K562 (cell line): ENCODE data around the gene IRF1. TPM values are rescaled to one million over a fixed set of nuclear protein-coding genes. Genes with fewer than 3 reads are reported as not detected.

ENCODE experiments used
- ATAC-seq: fragments of 200-7000 bp; cut with Tn5 transposase; 3 replicates; pipeline ENCODE4 v1.9.1; 2020; ENCODE audit warnings: moderate library complexity
- BruUV-seq: library from RNA; stranded (reverse); fragments of 400-500 nt; replicated peaks from 2 replicates; lab custom pipeline; 2021; lab: Mats Ljungman, UMichigan
- CTCF ChIA-PET: fragments of 300-600 bp; formaldehyde crosslinking; extraction: SDS; loops from one replicate; lab custom pipeline; 2021; ENCODE audit warnings: low intra/inter-chr PET ratio; lab: Yijun Ruan, JAX
- POLR2A ChIA-PET: fragments of 300-600, 350-650 bp; sonication (Branson Sonifier 250); formaldehyde crosslinking; extraction: SDS; loops from one replicate; lab custom pipeline; 2021; ENCODE audit warnings: antibody characterized with exemption, inconsistent platforms; lab: Yijun Ruan, JAX
- DNase-seq, 4 experiments: peaks; one replicate each; pipeline versions ENCODE4 v3.0.0 to v3.0.0-alpha.2; 2011 to 2018; ENCODE audit warnings: low spot score in 3 of 4, mixed read lengths in 3 of 4; ENCODE audit errors: extremely low read depth in 1 of 4
- FAIRE-seq: peaks from 2 replicates; lab custom pipeline; 2011; peaks lifted over from hg19 to GRCh38; lab: Jason Lieb, UNC
- H2AFZ ChIP-seq: 2 replicates; pipeline ENCODE4 v1.6.0; 2011; ENCODE audit warnings: low read depth, low read length, control low read depth, inconsistent platforms
- H3K27ac ChIP-seq: fragments of 200-600 bp; 3 replicates; pipeline ENCODE4 v1.8.0; 2011; ENCODE audit warnings: low read depth, mild to moderate bottlenecking, control low read depth, inconsistent platforms, low read length, moderate library complexity, mixed read lengths; ENCODE audit errors: extremely low read depth
- H3K27me3 ChIP-seq, 2 experiments: fragments of 300-600 bp in 1 of 2; 2 replicates in 1 of 2; 3 replicates in 1 of 2; pipeline versions ENCODE4 v1.6.0 to v1.8.0; 2011; ENCODE audit warnings: inconsistent platforms in 2 of 2, low read length in 2 of 2, mild to moderate bottlenecking in 1 of 2, mixed read lengths in 1 of 2, moderate library complexity in 1 of 2; ENCODE audit not compliant: control insufficient read depth in 2 of 2, insufficient read depth in 2 of 2
- H3K36me3 ChIP-seq: fragments of 300-600 bp; 3 replicates; pipeline ENCODE4 v1.8.0; 2011; ENCODE audit warnings: mild to moderate bottlenecking, low read length, inconsistent platforms; ENCODE audit not compliant: control insufficient read depth, insufficient read depth
- H3K4me1 ChIP-seq, 2 experiments: fragments of 200-600 bp in 1 of 2; replicated peaks in 1 of 2; 2 replicates in 1 of 2; 3 replicates in 1 of 2; pipeline versions ENCODE4 v1.5.1 to v1.8.0; 2011; ENCODE audit warnings: inconsistent platforms in 2 of 2, low read length in 2 of 2, mild to moderate bottlenecking in 1 of 2, mixed read lengths in 1 of 2, moderate library complexity in 1 of 2; ENCODE audit not compliant: control insufficient read depth in 2 of 2, insufficient read depth in 2 of 2
- H3K4me2 ChIP-seq: 2 replicates; pipeline ENCODE4 v1.6.1; 2011; ENCODE audit warnings: low read length, control low read depth, inconsistent platforms, mixed read lengths; ENCODE audit not compliant: insufficient read depth
- H3K4me3 ChIP-seq: fragments of 200-600 bp; sonication (generic), shearing (Covaris generic); 2 replicates; pipeline ENCODE4 v1.5.1; 2016; ENCODE audit warnings: control low read depth, inconsistent platforms
- H3K79me2 ChIP-seq: fragments of 200-600 bp; 3 replicates; pipeline ENCODE4 v1.8.0; 2011; ENCODE audit warnings: low read length, inconsistent platforms; ENCODE audit not compliant: control insufficient read depth, insufficient read depth
- H3K9ac ChIP-seq, 2 experiments: 2 replicates each; pipeline versions ENCODE4 v1.6.0 to v1.6.1; 2011; ENCODE audit warnings: low read depth in 2 of 2, low read length in 2 of 2, control low read depth in 1 of 2, inconsistent platforms in 1 of 2, mild to moderate bottlenecking in 1 of 2, mixed read lengths in 1 of 2; ENCODE audit not compliant: insufficient read depth in 1 of 2
- H3K9me1 ChIP-seq: one replicate; pipeline ENCODE4 v1.6.0; 2011; ENCODE audit warnings: inconsistent platforms, mild to moderate bottlenecking, low read length, moderate library complexity; ENCODE audit not compliant: control insufficient read depth, insufficient read depth
- H3K9me3 ChIP-seq: replicated peaks from 2 replicates; pipeline ENCODE4 v1.5.1; 2011; ENCODE audit warnings: low read depth, low read length, inconsistent platforms; ENCODE audit not compliant: control insufficient read depth, insufficient read depth
- H4K20me1 ChIP-seq: replicated peaks from 2 replicates; pipeline ENCODE4 v1.6.1; 2011; ENCODE audit warnings: low read length, inconsistent platforms, mixed read lengths; ENCODE audit not compliant: control insufficient read depth, insufficient read depth
- CHD4 ChIP-seq: fragments of 200-600 bp; sonication (generic); IDR thresholded peaks from 3 replicates; pipeline ENCODE4 v1.6.1; 2012; ENCODE audit warnings: low read depth, mild to moderate bottlenecking, mixed read lengths, low read length, inconsistent platforms; ENCODE audit not compliant: insufficient read depth, insufficient replicate concordance, poor library complexity, severe bottlenecking
- DNMT1 ChIP-seq: fragments of 450-650 bp; IDR thresholded peaks from 2 replicates; pipeline ENCODE4 v1.6.1; 2016; ENCODE audit warnings: antibody characterized with exemption, mild to moderate bottlenecking
- E2F3 ChIP-seq: fragments of 250-450 bp; sonication (Bioruptor Pico); IDR thresholded peaks from 2 replicates; pipeline ENCODE4 v1.4.0; 2020; ENCODE audit warnings: mild to moderate bottlenecking
- EGR1 ChIP-seq: fragments of 450-650 bp; conservative IDR thresholded peaks from 2 replicates; pipeline ENCODE4 v1.6.1; 2017; ENCODE audit warnings: mild to moderate bottlenecking
- KDM2B ChIP-seq: fragments of 250-450 bp; sonication (Bioruptor Pico); IDR thresholded peaks from 2 replicates; pipeline ENCODE4 v1.8.0; 2021; ENCODE audit warnings: mild to moderate bottlenecking, moderate library complexity
- NBN ChIP-seq: fragments of 450-650 bp; IDR thresholded peaks from 2 replicates; pipeline ENCODE4 v1.6.1; 2016; ENCODE audit warnings: low read depth, mild to moderate bottlenecking
- RBM17 ChIP-seq: fragments of 200-400 bp; formaldehyde crosslinking; IDR thresholded peaks from 2 replicates; pipeline ENCODE4 v1.6.1; 2017; ENCODE audit warnings: low read depth, mild to moderate bottlenecking, low read length, borderline replicate concordance
- SMAD1 ChIP-seq: fragments of 150-350 bp; IDR thresholded peaks from 2 replicates; pipeline ENCODE4 v1.6.1; 2014; ENCODE audit warnings: low read length, low read depth; ENCODE audit not compliant: partially characterized antibody
- SMAD3 ChIP-seq: fragments of 450-650 bp; formaldehyde crosslinking; conservative IDR thresholded peaks from 2 replicates; pipeline ENCODE4 v1.4.0; 2020; ENCODE audit warnings: mild to moderate bottlenecking
- SMARCE1 ChIP-seq: fragments of 450-650 bp; IDR thresholded peaks from 2 replicates; pipeline ENCODE4 v1.7.1; 2016; ENCODE audit warnings: mild to moderate bottlenecking
- TAF9B ChIP-seq: fragments of 450-650 bp; IDR thresholded peaks from 2 replicates; pipeline ENCODE4 v1.6.1; 2018; ENCODE audit warnings: mild to moderate bottlenecking; ENCODE audit not compliant: partially characterized antibody
- ZNF431 ChIP-seq: sonication (generic); formaldehyde crosslinking; IDR thresholded peaks from 2 replicates; pipeline ENCODE4 v1.8.0; 2022; ENCODE audit warnings: mild to moderate bottlenecking, missing genetic modification reagents
- ZNF57 ChIP-seq: fragments of 450-650 bp; formaldehyde crosslinking; IDR thresholded peaks from 2 replicates; pipeline ENCODE4 v1.4.0; 2020; ENCODE audit warnings: mild to moderate bottlenecking, moderate library complexity
- ZNF75A ChIP-seq: fragments of 450-650 bp; formaldehyde crosslinking; IDR thresholded peaks from 2 replicates; pipeline ENCODE4 v1.4.0; 2020; ENCODE audit warnings: mild to moderate bottlenecking
- WGBS: fragments of 100-300 bp; shearing (Covaris generic); methylation state at CpG from one replicate; pipeline ENCODE4 v1.1.6; 2016; ENCODE audit warnings: low coverage, mixed read lengths; ENCODE audit not compliant: insufficient coverage; ENCODE audit errors: missing lambda C conversion rate; 5-methylcytosine and 5-hydroxymethylcytosine counted together
- in situ Hi-C: fragments of 300-500 bp; cut with MboI; formaldehyde crosslinking; loops from 4 replicates; pipeline ENCODE4 v1.15.0; 2018; ENCODE audit warnings: inconsistent platforms, mixed read lengths
- intact Hi-C: fragments of 100-400 bp; cut with micrococcal nuclease; formaldehyde crosslinking; loops from 2 replicates; pipeline ENCODE4 v1.14.2; 2022
- polyA plus RNA-seq, 8 experiments: library from polyadenylated mRNA; depleted of rRNA in 4 of 8; stranded (reverse) in 5 of 8; unstranded in 3 of 8; fragments of >200 nt; fragmentation: Nextera tagmentation in 2 of 8; fragmentation: Illumina TruSeq in 1 of 8; extraction: Ambion mirVana in 2 of 8; extraction: Trizol in 1 of 8; gene quantifications; 2 replicates each; pipeline versions ENCODE4 v1.2.1 to v1.2.3, GENCODE V29; 2011 to 2014; ENCODE audit warnings: inconsistent platforms in 1 of 8, missing spikeins in 1 of 8
- total RNA-seq, 7 experiments: library from RNA; depleted of rRNA in 6 of 7; stranded (reverse); fragments of >200 nt in 6 of 7; fragmentation: Illumina TruSeq in 2 of 7; extraction: Trizol in 2 of 7; gene quantifications; 2 replicates each; pipeline versions ENCODE4 v1.2.1 to v1.2.3, GENCODE V29; 2011 to 2021; ENCODE audit warnings: low replicate concordance in 1 of 7
- TF ChIP-seq, protein P1 (sequence below): sonication (generic); formaldehyde crosslinking; IDR thresholded peaks from 2 replicates; pipeline ENCODE4 v1.8.0; 2022; ENCODE audit warnings: mild to moderate bottlenecking, missing genetic modification reagents
- TF ChIP-seq, protein P2 (sequence below): fragments of 450-650 bp; IDR thresholded peaks from 2 replicates; pipeline ENCODE4 v1.6.1; 2017; ENCODE audit warnings: mild to moderate bottlenecking, moderate library complexity
- TF ChIP-seq, protein P3 (sequence below): fragments of 450-650 bp; IDR thresholded peaks from 2 replicates; pipeline ENCODE4 v1.6.1; 2018; ENCODE audit warnings: mild to moderate bottlenecking, low read depth; ENCODE audit not compliant: partially characterized antibody

The IRF1 gene
- total and polyA plus RNA-seq, 9 of the 15 experiments (the other 6 are each of a cell fraction or from before 2014, with no cell fraction given), result 1.1 to 12.3 (median 5.9) TPM

DNA sequence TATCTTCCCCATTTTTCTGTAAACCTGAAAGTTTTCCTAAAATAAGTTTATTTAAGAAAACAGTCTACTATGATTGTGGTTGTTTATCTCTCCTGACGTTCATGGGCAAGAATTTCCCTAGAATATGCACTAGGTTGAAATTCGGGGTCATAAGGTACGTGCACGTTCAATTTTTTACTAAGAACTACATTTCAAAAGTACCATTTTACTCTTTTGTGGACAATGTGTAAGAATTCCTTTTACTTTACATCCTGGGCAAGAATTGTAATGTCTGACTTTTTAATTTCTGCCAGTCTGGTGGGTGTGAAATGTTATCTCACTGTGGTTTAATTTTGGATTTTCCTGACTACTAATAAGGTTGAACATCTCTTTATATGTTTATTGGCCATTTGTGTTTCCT lies 40.4 kb upstream of the IRF1 start:
- Histone ChIP-seq H3K36me3 (no peaks in the 10 kb centered on the region), H3K4me1 (peaks cover 4 to 26% of the 10 kb centered on the region in 2 experiments; a peak in 4 of 5 replicates), H3K9me1 (no peaks in the 10 kb centered on the region), H4K20me1 (no peaks in the 10 kb centered on the region), H3K9me3 (no peaks in the 10 kb centered on the region), H3K27me3 (no peaks in the 10 kb centered on the region), H3K4me2 (no peak overlapping the region), H2AFZ (no peak overlapping the region), H3K9ac (no peak overlapping the region), H3K27ac (no peak overlapping the region), H3K4me3 (no peak overlapping the region), H3K79me2 (no peaks in the 10 kb centered on the region)
- ATAC-seq (no peak), DNase-seq (no peak), FAIRE-seq (no peak)
- WGBS, result 21% methylated on average over 4 of the region's 4 CpGs
- BruUV-seq, result no TSS peak
- in situ Hi-C loops (no loop called here), intact Hi-C loops (no loop called here)
- no peak for TF ChIP-seq CHD4
- TF ChIP-seq SMARCE1, result no peak
- TF ChIP-seq, protein P1, sequence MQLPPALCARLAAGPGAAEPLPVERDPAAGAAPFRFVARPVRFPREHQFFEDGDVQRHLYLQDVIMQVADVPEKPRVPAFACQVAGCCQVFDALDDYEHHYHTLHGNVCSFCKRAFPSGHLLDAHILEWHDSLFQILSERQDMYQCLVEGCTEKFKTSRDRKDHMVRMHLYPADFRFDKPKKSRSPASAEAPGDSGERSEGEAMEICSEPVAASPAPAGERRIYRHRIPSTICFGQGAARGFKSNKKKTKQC (CRISPR knock-in tag), result no peak
- no peak for TF ChIP-seq EGR1
- TF ChIP-seq, protein P2, sequence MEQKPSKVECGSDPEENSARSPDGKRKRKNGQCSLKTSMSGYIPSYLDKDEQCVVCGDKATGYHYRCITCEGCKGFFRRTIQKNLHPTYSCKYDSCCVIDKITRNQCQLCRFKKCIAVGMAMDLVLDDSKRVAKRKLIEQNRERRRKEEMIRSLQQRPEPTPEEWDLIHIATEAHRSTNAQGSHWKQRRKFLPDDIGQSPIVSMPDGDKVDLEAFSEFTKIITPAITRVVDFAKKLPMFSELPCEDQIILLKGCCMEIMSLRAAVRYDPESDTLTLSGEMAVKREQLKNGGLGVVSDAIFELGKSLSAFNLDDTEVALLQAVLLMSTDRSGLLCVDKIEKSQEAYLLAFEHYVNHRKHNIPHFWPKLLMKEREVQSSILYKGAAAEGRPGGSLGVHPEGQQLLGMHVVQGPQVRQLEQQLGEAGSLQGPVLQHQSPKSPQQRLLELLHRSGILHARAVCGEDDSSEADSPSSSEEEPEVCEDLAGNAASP, result no peak
- no peak for TF ChIP-seq ZNF431 (CRISPR knock-in tag)
- TF ChIP-seq RBM17, result no peak
- TF ChIP-seq TAF9B, result no peak
- no peak for TF ChIP-seq DNMT1
- TF ChIP-seq, protein P3, sequence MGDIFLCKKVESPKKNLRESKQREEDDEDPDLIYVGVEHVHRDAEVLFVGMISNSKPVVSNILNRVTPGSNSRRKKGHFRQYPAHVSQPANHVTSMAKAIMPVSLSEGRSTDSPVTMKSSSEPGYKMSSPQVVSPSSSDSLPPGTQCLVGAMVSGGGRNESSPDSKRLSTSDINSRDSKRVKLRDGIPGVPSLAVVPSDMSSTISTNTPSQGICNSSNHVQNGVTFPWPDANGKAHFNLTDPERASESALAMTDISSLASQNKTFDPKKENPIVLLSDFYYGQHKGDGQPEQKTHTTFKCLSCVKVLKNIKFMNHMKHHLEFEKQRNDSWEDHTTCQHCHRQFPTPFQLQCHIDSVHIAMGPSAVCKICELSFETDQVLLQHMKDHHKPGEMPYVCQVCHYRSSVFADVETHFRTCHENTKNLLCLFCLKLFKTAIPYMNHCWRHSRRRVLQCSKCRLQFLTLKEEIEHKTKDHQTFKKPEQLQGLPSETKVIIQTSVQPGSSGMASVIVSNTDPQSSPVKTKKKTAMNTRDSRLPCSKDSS, result no peak
- TF ChIP-seq ZNF75A (CRISPR knock-in tag), result no peak
- no peak for TF ChIP-seq NBN
- no peak for TF ChIP-seq SMAD3
- no peak for TF ChIP-seq E2F3 (CRISPR knock-in tag)
- no peak for TF ChIP-seq SMAD1
- no peak for TF ChIP-seq ZNF57 (CRISPR knock-in tag)
- TF ChIP-seq KDM2B, result no peak
- ChIA-PET POLR2A (no interaction called here), CTCF (no interaction called here)
